NT2/D1 (cell line): ENCODE data around the gene EVI5L.

ENCODE experiments used
- SUZ12 ChIP-seq: IDR thresholded peaks from 2 replicates; pipeline ENCODE4 v1.6.1; 2011; ENCODE audit not compliant: insufficient read length, insufficient read depth; ENCODE audit errors: extremely low read depth
- YY1 ChIP-seq: IDR thresholded peaks from 2 replicates; pipeline ENCODE4 v1.6.1; 2011; ENCODE audit not compliant: insufficient read length, insufficient read depth
- ZNF274 ChIP-seq: IDR thresholded peaks from 2 replicates; pipeline ENCODE4 v1.6.1; 2011; ENCODE audit warnings: mild to moderate bottlenecking, low read depth, low read length

GRCh38 chr19:7842661-7843294 is 12.8 kb downstream of the EVI5L start:
- TF ChIP-seq SUZ12 (no peak), YY1 (no peak), ZNF274 (no peak)
